DOHH2 (cell line): ENCODE data around the gene WIPF2.

Experiments
- CTCF ChIP-seq: fragments of 200-600 bp; sonication (generic); IDR thresholded peaks from one replicate; pipeline ENCODE4 v1.5.1; 2014; ENCODE audit warnings: antibody characterized with exemption, mild to moderate bottlenecking, low read depth, low read length; ENCODE audit not compliant: poor library complexity, severe bottlenecking
- EZH2phosphoT487 ChIP-seq: fragments of 200-600 bp; sonication (generic); IDR thresholded peaks from 2 replicates; pipeline ENCODE4 v1.6.1; 2017; ENCODE audit warnings: borderline replicate concordance, mild to moderate bottlenecking, antibody characterized with exemption, low read length, moderate library complexity, mixed read lengths

- TF ChIP-seq EZH2phosphoT487 (no peak), CTCF (no peak)
Observed at GRCh38 chr17:40219594-40220338, 662 bp downstream of the WIPF2 start.
